DMS153 treated with DMSO at 0.1 percent for 48 hours (cell line): ENCODE measurements around the gene GPR137.
A peak's percentile ranks its signal among the peaks of the same experiment; 100 is the strongest.
"Not testable (repeated sequence)": the region's sequence is repeated elsewhere in the genome, so short reads cannot be mapped to it uniquely, and the experiment has no call there.

Experiments
- DNase-seq: peaks from one replicate; lab custom pipeline; 2025; ENCODE audit not compliant: unreplicated experiment; lab: John Stamatoyannopoulos, UW

The GPR137 gene

GRCh38 chr11:64284962-64285884 lies at the start of gene GPR137:
Gene GPR137, plus strand, starts transcription at chr11:64285848. Its CDS starts 677 bp downstream, at chr11:64286525.
- peak; percentile 68 for DNase-seq

- peak; percentile 96 for DNase-seq
These were observed 48.1 kb upstream of the GPR137 start for GRCh38 chr11:64237484-64237951.

GRCh38 chr11:64238076-64238475 lies 47.6 kb upstream of the GPR137 start:
- DNase-seq: no peak

GRCh38 chr11:64238999-64239398 lies 46.6 kb upstream of the GPR137 start:
- no peak for DNase-seq

GRCh38 chr11:64239662-64240434 lies 45.8 kb upstream of the GPR137 start:
- no peak for DNase-seq

GRCh38 chr11:64240435-64241240 lies 45.0 kb upstream of the GPR137 start, which contains the start of gene FKBP2:
Gene FKBP2, plus strand, starts transcription at chr11:64241095. Its CDS starts 1,293 bp downstream, at chr11:64242388.
- peak; percentile 92 for DNase-seq

- peak; percentile 96 for DNase-seq
These were observed 44.5 kb upstream of the GPR137 start for GRCh38 chr11:64241241-64241490.

GRCh38 chr11:64241491-64242374 lies 43.9 kb upstream of the GPR137 start:
- DNase-seq: no peak

GRCh38 chr11:64243236-64243854 lies 42.3 kb upstream of the GPR137 start:
- no peak for DNase-seq

GRCh38 chr11:64244107-64244506 lies 41.5 kb upstream of the GPR137 start:
- no peak for DNase-seq

- no peak for DNase-seq
These were observed 40.7 kb upstream of the GPR137 start for GRCh38 chr11:64244966-64245365.

- no peak for DNase-seq
These were observed 40.2 kb upstream of the GPR137 start for GRCh38 chr11:64245401-64245796.

GRCh38 chr11:64245797-64246620 lies 39.6 kb upstream of the GPR137 start:
- no peak for DNase-seq

GRCh38 chr11:64246621-64246870 lies 39.1 kb upstream of the GPR137 start:
- not testable (repeated sequence) for DNase-seq

- DNase-seq: peak; percentile 72
These were observed 38.5 kb upstream of the GPR137 start, which contains the start of gene PPP1R14B for GRCh38 chr11:64246871-64247728. Gene PPP1R14B, minus strand, starts transcription at chr11:64246943. Its CDS starts 270 bp downstream, at chr11:64246673.

- no peak for DNase-seq
These were observed 37.7 kb upstream of the GPR137 start for GRCh38 chr11:64247729-64248531.

- DNase-seq: no peak
These were observed 37.1 kb upstream of the GPR137 start for GRCh38 chr11:64248578-64248977.
